Erythroblast (primary cell): ENCODE measurements around the gene SERHL2.
"Not testable (repeated sequence)": the region's sequence is repeated elsewhere in the genome, so short reads cannot be mapped to it uniquely, and the experiment has no call there.

Source experiments
- GATA1 ChIP-seq: IDR thresholded peaks from 2 replicates; pipeline ENCODE4 v1.6.1; 2011; ENCODE audit warnings: low read depth, mild to moderate bottlenecking, control low read depth, low read length, moderate library complexity
- POLR2A ChIP-seq: IDR thresholded peaks from 2 replicates; pipeline ENCODE4 v1.6.1; 2011; ENCODE audit warnings: mild to moderate bottlenecking, low read length

- not testable (repeated sequence) for TF ChIP-seq POLR2A, GATA1
These were observed 39.4 kb upstream of the SERHL2 start for GRCh38 chr22:42514331-42514730.
